C4-2B (cell line): ENCODE results near the gene SPNS1.
"Not testable (repeated sequence)": the region's sequence is repeated elsewhere in the genome, so short reads cannot be mapped to it uniquely, and the experiment has no call there.

Experiments
- H3K27ac ChIP-seq: fragments of 450-650 bp; 2 replicates; pipeline ENCODE4 v1.5.1; 2017
- ZFX ChIP-seq: fragments of 450-650 bp; IDR thresholded peaks from 2 replicates; pipeline ENCODE4 v1.6.1; 2017
- TF ChIP-seq, protein P1 (sequence below): fragments of 450-650 bp; conservative IDR thresholded peaks from 2 replicates; pipeline ENCODE4 v1.5.1; 2017; ENCODE audit warnings: mild to moderate bottlenecking

The SPNS1 gene

DNA sequence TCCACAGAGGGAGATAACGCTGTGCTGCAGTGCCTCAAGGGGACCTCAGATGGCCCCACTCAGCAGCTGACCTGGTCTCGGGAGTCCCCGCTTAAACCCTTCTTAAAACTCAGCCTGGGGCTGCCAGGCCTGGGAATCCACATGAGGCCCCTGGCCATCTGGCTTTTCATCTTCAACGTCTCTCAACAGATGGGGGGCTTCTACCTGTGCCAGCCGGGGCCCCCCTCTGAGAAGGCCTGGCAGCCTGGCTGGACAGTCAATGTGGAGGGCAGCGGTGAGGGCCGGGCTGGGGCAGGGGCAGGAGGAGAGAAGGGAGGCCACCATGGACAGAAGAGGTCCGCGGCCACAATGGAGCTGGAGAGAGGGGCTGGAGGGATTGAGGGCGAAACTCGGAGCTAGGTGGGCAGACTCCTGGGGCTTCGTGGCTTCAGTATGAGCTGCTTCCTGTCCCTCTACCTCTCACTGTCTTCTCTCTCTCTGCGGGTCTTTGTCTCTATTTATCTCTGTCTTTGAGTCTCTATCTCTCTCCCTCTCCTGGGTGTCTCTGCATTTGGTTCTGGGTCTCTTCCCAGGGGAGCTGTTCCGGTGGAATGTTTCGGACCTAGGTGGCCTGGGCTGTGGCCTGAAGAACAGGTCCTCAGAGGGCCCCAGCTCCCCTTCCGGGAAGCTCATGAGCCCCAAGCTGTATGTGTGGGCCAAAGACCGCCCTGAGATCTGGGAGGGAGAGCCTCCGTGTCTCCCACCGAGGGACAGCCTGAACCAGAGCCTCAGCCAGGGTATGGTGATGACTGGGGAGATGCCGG is 42.0 kb upstream of the SPNS1 start:
- H3K27ac ChIP-seq: no peak overlapping the region
- no peak for TF ChIP-seq ZFX
- TF ChIP-seq, protein P1, sequence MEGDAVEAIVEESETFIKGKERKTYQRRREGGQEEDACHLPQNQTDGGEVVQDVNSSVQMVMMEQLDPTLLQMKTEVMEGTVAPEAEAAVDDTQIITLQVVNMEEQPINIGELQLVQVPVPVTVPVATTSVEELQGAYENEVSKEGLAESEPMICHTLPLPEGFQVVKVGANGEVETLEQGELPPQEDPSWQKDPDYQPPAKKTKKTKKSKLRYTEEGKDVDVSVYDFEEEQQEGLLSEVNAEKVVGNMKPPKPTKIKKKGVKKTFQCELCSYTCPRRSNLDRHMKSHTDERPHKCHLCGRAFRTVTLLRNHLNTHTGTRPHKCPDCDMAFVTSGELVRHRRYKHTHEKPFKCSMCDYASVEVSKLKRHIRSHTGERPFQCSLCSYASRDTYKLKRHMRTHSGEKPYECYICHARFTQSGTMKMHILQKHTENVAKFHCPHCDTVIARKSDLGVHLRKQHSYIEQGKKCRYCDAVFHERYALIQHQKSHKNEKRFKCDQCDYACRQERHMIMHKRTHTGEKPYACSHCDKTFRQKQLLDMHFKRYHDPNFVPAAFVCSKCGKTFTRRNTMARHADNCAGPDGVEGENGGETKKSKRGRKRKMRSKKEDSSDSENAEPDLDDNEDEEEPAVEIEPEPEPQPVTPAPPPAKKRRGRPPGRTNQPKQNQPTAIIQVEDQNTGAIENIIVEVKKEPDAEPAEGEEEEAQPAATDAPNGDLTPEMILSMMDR: no peak

DNA sequence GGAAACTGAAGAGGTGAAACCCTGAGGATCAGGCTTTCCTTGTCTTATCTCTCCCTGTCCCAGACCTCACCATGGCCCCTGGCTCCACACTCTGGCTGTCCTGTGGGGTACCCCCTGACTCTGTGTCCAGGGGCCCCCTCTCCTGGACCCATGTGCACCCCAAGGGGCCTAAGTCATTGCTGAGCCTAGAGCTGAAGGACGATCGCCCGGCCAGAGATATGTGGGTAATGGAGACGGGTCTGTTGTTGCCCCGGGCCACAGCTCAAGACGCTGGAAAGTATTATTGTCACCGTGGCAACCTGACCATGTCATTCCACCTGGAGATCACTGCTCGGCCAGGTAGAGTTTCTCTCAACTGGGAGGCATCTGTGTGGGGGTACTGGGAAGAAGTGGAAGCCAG is 41.4 kb upstream of the SPNS1 start:
- TF ChIP-seq, protein P1: no peak
- TF ChIP-seq ZFX: no peak
- H3K27ac ChIP-seq: no peak overlapping the region

DNA sequence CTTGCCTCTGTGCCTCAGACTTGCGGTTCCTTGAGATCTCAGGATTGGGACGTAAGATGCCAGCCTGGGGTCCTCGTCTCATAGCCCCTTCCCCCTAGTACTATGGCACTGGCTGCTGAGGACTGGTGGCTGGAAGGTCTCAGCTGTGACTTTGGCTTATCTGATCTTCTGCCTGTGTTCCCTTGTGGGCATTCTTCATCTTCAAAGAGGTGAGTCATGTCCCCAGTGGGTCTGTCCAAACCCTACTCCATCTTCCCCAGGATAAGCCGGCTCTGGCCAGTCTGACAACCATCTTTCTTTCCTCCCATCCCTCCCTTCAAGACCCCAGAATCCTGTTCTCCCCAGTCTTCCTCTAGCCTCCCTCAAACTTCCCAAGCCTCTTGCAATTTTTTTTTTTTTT is 39.2 kb upstream of the SPNS1 start:
- H3K27ac ChIP-seq: no peak overlapping the region
- no peak for TF ChIP-seq ZFX
- TF ChIP-seq, protein P1: no peak

DNA sequence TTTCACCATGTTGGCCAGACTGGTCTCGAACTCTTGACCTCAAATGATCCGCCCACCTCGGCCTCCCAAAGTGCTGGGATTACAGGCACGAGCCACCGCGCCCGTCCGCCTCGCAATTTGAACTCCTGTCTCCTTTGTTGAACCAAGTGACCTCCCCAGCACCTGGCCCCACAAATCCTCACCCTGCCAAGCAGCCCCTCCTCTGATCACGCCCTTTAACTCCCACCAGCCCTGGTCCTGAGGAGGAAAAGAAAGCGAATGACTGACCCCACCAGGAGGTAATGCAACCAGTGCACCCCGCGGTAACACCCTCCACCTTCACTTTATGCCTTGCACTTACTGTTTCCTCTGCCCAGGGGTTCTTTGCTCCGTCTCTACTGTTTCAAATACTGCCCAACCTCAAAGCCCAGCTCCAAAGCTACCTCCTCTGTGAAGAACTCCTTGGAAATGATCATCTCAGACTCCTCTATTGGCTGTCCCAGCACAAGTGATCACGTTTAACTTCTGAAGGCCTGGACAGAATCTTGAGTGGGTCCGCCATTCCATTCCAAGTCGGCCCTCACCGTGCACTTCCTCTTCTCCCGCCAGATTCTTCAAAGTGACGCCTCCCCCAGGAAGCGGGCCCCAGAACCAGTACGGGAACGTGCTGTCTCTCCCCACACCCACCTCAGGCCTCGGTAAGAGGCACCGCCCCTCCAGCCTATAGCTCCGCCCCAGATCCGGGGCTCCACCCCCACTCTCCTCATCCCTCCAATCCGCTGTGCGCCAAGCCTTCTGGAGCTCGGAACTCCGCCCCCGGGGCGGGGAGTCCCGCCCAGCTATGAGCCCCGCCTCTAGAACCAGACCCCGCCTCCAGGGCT is 38.4 kb upstream of the SPNS1 start:
- TF ChIP-seq ZFX: no peak
- TF ChIP-seq, protein P1: no peak
- H3K27ac ChIP-seq: no peak overlapping the region

DNA sequence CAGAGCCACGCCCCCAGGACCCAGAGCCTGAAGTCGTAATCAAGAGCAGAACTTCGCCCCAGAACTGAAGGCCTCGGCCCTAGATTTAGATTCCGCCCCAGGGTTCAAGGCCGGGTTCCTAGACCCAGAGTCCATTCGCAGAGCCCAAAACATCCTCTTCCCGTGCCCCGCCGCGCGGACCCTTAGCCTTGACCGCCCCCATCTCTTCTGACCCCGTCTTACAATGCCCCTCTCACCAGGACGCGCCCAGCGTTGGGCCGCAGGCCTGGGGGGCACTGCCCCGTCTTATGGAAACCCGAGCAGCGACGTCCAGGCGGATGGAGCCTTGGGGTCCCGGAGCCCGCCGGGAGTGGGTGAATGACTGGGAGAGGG is 37.8 kb upstream of the SPNS1 start:
- TF ChIP-seq ZFX: no peak
- TF ChIP-seq, protein P1: no peak
- no peak overlapping the region for H3K27ac ChIP-seq

DNA sequence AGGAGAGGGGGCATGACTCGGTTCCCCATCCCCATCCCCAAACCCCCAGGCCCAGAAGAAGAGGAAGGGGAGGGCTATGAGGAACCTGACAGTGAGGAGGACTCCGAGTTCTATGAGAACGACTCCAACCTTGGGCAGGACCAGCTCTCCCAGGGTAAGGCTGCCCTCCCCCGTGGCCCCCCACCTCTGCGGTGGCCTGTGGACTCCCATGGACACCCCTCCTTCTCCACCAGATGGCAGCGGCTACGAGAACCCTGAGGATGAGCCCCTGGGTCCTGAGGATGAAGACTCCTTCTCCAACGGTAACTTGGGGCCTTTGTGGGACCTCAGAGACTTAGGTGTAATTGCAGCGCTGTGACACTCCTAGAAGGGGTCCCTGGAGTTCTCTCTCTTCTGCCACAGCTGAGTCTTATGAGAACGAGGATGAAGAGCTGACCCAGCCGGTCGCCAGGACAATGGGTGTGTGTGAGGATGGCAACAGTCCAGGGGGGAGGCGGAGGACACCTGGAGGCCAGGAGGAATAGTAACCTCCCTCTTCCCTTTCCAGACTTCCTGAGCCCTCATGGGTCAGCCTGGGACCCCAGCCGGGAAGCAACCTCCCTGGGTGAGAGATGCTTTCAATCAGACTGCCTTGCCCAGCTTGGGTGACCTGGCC is 37.2 kb upstream of the SPNS1 start:
- TF ChIP-seq ZFX: no peak
- TF ChIP-seq, protein P1: no peak

DNA sequence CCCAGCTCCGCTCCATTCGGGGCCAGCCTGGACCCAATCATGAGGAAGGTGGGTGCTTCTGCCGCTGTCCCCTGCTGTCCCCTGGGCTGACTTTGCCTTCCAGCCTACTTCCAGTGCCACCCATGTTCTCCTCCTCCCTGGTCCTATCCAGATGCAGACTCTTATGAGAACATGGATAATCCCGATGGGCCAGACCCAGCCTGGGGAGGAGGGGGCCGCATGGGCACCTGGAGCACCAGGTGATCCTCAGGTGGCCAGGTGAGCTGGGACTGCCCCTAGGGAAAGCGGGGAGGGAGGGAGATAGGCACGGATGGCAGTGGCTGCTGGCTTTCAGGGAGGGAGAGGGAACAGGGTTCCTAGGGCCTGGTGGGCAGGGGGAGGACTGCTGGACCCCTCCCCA is 35.9 kb upstream of the SPNS1 start:
- no peak for TF ChIP-seq ZFX
- TF ChIP-seq, protein P1: no peak
- H3K27ac ChIP-seq: no peak overlapping the region

More for the DNA sequence above, 37.2 kb upstream of the SPNS1 start:
- H3K27ac ChIP-seq: no peak overlapping the region

DNA sequence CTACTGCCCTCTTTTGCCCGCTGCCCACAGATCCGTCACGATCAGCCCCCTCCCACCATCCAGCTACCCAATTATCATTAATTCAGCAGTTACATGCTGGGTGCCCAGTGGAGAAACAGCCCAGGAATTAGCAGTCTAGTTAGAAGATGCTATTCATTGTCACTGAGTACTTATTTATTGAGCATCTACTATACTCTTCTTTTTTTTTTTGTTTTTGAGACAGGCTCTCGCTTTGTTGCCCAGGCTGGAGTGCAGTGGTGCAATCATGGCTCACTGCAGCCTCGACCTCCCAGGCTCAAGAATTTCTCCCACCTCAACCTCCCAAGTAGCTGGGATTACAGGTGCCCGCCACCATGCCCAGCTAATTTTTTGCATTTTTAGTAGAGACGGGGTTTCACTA is 34.8 kb upstream of the SPNS1 start:
- H3K27ac ChIP-seq: not testable (repeated sequence)
